NCI-H2227 treated with DMSO at 0.1 percent for 48 hours (cell line): Measurements from ENCODE around the gene PPM1N.

Source experiments
- DNase-seq: peaks from one replicate; lab custom pipeline; 2025; lab: John Stamatoyannopoulos, UW

Gene PPM1N

GRCh38 chr19:45470762-45471081 is 27.5 kb upstream of the PPM1N start:
- DNase-seq: no peak

DNA sequence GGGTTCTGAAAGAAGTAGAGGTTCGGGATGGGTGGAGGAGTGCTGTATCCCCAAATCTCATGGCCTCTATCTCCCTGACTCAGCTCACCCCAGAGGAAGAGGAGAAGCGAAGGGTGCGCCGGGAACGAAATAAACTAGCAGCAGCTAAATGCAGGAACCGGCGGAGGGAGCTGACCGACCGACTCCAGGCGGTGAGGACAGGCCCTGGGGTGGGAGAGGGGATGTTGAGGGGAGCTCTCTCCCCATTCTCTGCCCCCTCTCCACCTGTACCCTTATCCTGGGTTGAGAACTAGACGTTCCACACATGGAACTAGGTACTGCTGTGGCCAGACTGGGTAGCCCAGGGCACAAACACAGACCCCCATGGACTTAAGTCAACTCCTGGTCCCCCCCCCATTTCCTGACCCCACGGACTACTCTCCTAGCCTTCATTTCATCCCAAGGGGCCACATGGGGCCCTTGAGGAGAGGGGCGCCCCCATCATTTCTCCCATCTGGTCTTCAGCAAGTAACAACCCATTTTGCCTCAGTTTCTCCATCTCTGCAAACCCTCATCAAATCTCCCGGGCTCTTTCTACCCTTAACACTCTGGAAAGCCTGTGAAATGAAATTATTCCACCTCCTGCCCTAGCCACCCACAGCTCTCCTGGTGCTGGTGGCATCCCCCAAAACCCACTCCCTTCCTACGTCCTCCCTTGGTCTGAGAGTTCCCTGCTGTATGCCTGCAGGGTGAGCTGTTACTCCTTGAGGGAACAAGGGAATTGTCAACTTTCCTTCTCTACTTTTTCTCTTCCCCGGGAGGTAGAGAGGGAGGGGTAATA is 26.9 kb upstream of the PPM1N start:
- DNase-seq: no peak

DNA sequence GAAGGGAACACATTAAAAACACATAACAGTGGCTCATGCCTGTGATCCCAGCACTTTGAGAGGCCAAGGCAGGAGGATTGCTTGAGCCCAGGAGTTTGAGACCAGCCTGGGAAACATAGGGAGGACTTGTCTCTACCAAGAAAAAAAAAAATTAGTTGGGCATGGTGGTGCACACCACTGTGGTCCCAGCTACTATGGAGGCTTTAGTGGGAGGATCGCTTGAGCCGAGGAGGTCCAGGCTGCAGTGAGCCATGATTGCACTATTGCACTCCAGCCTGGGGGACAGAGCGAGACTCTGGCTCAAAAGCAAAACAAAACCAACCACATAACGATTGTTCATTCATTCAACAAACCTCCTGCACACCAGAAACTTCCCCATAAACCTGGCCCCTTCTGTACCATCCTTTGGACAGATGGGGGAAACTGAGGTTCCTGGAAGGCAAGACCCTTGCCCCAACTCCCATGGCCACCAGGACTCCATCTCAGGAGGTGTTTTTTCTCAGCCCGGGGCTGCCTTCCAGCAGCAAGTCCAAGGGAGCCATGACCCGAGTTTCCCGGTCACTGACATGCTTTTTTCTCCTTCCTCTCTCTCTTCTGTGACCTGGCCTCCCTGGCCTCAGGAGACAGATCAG is 26.2 kb upstream of the PPM1N start:
- DNase-seq: no peak

GRCh38 chr19:45472563-45473366 is 25.5 kb upstream of the PPM1N start:
- DNase-seq: no peak

DNA sequence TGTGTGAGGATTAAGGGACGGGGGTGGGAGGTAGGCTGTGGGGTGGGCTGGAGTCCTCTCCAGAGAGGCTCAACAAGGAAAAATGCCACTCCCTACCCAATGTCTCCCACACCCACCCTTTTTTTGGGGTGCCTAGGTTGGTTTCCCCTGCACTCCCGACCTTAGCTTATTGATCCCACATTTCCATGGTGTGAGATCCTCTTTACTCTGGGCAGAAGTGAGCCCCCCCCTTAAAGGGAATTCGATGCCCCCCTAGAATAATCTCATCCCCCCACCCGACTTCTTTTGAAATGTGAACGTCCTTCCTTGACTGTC is 24.9 kb upstream of the PPM1N start:
- DNase-seq: no peak

- no peak for DNase-seq
Observed at GRCh38 chr19:45473682-45474605, 24.3 kb upstream of the PPM1N start.

- no peak for DNase-seq
Observed at GRCh38 chr19:45474606-45475521, 23.4 kb upstream of the PPM1N start.

GRCh38 chr19:45475537-45476291 is 22.5 kb upstream of the PPM1N start:
- DNase-seq: no peak

DNA sequence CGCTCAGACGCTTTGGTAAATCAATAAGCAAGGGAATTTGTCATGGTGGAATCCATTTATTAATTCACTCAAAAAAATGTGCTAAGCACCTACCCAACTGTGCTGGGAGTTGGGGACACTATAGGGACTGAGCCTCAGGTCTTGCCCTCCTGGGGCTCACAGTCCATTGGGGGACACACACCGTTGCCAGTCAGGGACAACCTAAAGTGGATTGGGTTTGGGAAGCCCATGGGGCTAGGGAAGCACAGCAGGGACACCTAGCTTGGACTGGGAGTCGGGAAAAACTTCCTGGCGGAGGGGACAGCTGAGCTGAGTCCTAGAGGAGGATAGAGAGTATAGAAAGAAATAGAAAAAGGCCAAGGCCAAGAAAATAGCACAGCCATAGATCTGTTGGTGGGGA is 21.9 kb upstream of the PPM1N start:
- no peak for DNase-seq

DNA sequence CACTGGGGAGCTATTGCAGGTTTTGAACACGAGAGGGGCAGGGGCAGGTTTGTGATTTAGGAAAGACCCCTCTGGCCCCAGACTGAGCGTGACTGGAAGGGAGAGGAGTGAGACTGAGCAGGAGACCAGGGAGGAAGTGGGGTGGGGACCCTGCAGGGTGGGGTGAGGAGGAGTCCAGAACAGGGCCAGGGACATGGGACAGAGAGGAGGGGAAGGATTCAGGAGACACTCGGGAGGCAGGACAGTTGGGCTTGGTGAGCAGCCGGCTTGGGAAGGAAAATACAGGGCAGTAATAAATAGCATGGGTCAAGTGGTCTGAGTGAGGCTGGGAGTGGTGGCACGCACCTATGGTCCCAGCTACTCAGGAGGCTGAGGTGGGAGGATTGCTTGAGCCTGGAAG is 21.1 kb upstream of the PPM1N start:
- DNase-seq: no peak

GRCh38 chr19:45477713-45478453 is 20.4 kb upstream of the PPM1N start:
- no peak for DNase-seq

GRCh38 chr19:45478454-45479238 is 19.6 kb upstream of the PPM1N start:
- peak; percentile 88 for DNase-seq

DNA sequence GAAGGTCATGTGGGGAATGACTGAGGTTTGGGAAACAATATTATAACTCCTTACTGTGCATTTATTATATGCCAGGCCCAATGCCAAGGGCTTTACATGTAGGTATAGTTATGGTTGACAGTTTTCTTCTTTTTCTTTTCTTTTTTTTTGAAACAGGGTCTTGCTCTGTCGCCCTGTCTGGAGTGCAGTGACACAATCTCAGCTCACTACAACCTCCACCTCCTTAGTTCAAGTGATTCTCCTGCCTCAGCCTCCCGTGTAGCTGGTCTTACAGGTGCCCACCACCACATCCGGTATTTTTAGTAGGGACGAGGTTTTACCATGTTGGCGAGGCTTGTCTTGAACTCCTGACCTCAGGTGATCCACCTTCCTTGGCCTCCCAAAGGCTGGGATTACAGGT is 15.2 kb upstream of the PPM1N start:
- DNase-seq: no peak

DNA sequence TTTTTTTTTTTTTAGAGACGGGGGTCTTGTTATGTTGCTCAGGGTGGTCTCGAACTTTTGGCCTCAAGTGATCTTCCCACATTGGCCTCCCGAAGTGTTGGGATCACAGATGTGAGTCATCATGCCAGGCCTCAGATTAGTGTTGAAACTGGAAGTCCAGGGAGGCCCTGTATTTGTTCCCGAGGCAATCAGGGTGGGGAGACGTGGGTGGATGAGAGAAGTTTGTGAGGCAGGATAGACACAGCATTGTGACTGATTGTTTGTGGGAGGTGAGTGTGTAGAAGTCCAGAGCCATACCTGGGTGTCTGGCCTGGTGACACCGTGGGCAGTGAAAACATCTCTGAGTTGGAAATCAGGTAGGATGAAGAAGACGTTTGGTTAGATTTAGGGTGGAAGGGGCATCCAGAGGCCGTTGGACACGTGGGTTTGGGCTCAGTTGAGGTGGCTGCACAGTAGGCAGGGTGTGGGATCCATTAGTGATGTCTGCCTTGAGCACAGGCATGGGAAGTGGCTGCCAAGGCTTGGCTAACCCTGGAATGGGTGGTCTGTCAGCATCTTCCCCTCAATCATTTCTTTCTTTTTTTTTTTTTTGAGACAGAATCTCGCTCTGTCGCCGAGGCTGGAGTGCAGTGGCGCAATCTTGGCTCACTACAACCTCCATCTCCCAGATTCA is 13.8 kb upstream of the PPM1N start:
- no peak for DNase-seq

- peak; percentile 83 for DNase-seq
Observed at GRCh38 chr19:45485305-45486077, 12.8 kb upstream of the PPM1N start.

GRCh38 chr19:45488708-45489107 is 9.5 kb upstream of the PPM1N start:
- no peak for DNase-seq

DNA sequence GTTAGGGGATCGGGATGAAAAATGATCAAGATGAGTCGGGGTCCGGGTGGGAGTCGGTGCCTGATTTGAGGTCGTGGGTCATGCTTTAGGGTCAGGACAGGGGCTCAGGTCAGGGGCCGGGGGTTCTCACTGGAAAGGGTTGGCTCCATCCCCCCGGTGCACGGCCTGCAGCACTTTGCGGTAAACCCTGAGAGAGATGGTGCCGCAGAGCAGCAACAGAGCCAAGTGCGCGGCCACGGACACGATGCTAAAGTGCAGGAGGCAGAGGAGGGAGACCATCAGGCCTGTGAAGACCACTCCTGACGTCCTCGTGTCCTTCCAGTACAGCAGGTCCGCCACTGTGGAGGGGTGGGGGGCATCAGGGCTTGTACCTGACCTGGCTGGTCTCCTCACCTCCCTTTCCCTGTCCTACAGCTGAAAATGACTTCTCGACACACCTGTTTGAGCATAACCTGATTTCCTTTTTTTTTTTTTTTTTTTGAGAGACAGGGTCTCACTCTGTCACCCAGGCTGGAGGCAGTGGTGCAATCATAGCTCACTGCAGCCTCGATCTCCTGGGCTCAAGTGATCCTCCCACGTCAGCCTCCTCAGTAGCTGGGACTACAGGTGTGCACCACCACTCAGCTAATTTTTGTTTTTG is 8.9 kb upstream of the PPM1N start:
- DNase-seq: no peak
